PC-3 (cell line): ENCODE data around the gene NDUFS7.

ENCODE experiments used
- EZH2 ChIP-seq: fragments of 300-600 bp; sonication (generic); IDR thresholded peaks from one replicate; pipeline ENCODE4 v1.6.1; 2017; ENCODE audit warnings: antibody characterized with exemption, mild to moderate bottlenecking, low read length; ENCODE audit not compliant: unreplicated experiment
- EZH2phosphoT487 ChIP-seq: fragments of 300-600 bp; sonication (generic); IDR thresholded peaks from 2 replicates; pipeline ENCODE4 v1.6.1; 2018; ENCODE audit warnings: mild to moderate bottlenecking, antibody characterized with exemption, low read length, borderline replicate concordance
- TF ChIP-seq, protein P1 (sequence below): fragments of 300-600 bp; sonication (generic); conservative IDR thresholded peaks from 2 replicates; pipeline ENCODE4 v1.5.1; 2017; ENCODE audit warnings: antibody characterized with exemption, low read depth, mild to moderate bottlenecking, low read length

- TF ChIP-seq, protein P1, sequence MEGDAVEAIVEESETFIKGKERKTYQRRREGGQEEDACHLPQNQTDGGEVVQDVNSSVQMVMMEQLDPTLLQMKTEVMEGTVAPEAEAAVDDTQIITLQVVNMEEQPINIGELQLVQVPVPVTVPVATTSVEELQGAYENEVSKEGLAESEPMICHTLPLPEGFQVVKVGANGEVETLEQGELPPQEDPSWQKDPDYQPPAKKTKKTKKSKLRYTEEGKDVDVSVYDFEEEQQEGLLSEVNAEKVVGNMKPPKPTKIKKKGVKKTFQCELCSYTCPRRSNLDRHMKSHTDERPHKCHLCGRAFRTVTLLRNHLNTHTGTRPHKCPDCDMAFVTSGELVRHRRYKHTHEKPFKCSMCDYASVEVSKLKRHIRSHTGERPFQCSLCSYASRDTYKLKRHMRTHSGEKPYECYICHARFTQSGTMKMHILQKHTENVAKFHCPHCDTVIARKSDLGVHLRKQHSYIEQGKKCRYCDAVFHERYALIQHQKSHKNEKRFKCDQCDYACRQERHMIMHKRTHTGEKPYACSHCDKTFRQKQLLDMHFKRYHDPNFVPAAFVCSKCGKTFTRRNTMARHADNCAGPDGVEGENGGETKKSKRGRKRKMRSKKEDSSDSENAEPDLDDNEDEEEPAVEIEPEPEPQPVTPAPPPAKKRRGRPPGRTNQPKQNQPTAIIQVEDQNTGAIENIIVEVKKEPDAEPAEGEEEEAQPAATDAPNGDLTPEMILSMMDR: no peak
- TF ChIP-seq EZH2: no peak
- TF ChIP-seq EZH2phosphoT487: no peak
Observed at GRCh38 chr19:1369214-1369805, 14.4 kb upstream of the NDUFS7 start.
